GM23248 (cell line): ENCODE data around the gene OR4K13. TPM values are rescaled to one million over a fixed set of nuclear protein-coding genes. Genes with fewer than 3 reads are reported as not detected.

Experiments used
- DNase-seq: peaks from one replicate; pipeline ENCODE4 v3.0.0-alpha.2; 2015
- H2AFZ ChIP-seq: fragments of 200-600 bp; sonication (generic); 2 replicates; pipeline ENCODE4 v1.6.1; 2016; ENCODE audit warnings: antibody characterized with exemption
- H3F3A ChIP-seq: fragments of 200-600 bp; sonication (generic); 2 replicates; pipeline ENCODE4 v1.6.1; 2016; ENCODE audit warnings: mild to moderate bottlenecking, antibody characterized with exemption, mixed run types; ENCODE audit not compliant: insufficient read depth
- H3K27ac ChIP-seq: fragments of 200-600 bp; sonication (generic); 2 replicates; pipeline ENCODE4 v1.5.1; 2016; ENCODE audit warnings: mild to moderate bottlenecking
- H3K27me3 ChIP-seq: fragments of 200-600 bp; sonication (generic); replicated peaks from 2 replicates; pipeline ENCODE4 v1.6.1; 2016; ENCODE audit warnings: mild to moderate bottlenecking; ENCODE audit not compliant: insufficient read depth
- H3K36me3 ChIP-seq: fragments of 200-600 bp; sonication (generic); 2 replicates; pipeline ENCODE4 v1.6.1; 2016; ENCODE audit warnings: low read depth, mild to moderate bottlenecking
- H3K4me1 ChIP-seq: fragments of 200-600 bp; sonication (generic); 2 replicates; pipeline ENCODE4 v1.6.1; 2016; ENCODE audit warnings: mild to moderate bottlenecking; ENCODE audit not compliant: insufficient read depth
- H3K4me2 ChIP-seq: fragments of 200-600 bp; sonication (generic); one replicate; pipeline ENCODE4 v1.6.1; 2016; ENCODE audit warnings: mild to moderate bottlenecking; ENCODE audit not compliant: unreplicated experiment
- H3K4me3 ChIP-seq: fragments of 200-600 bp; sonication (generic); 2 replicates; pipeline ENCODE4 v1.5.1; 2016; ENCODE audit warnings: mild to moderate bottlenecking
- H3K79me2 ChIP-seq: fragments of 200-600 bp; sonication (generic); 2 replicates; pipeline ENCODE4 v1.6.1; 2016; ENCODE audit warnings: mild to moderate bottlenecking; ENCODE audit not compliant: insufficient read depth
- H3K9ac ChIP-seq: fragments of 200-600 bp; sonication (generic); 2 replicates; pipeline ENCODE4 v1.6.1; 2016; ENCODE audit warnings: mild to moderate bottlenecking
- H3K9me2 ChIP-seq: fragments of 200-600 bp; sonication (generic); 2 replicates; pipeline ENCODE4 v1.6.1; 2016; ENCODE audit warnings: mixed run types, mild to moderate bottlenecking, moderate library complexity; ENCODE audit not compliant: insufficient read depth
- H3K9me3 ChIP-seq: fragments of 200-600 bp; sonication (generic); one replicate; pipeline ENCODE4 v1.6.1; 2017; ENCODE audit warnings: low read depth
- H4K20me1 ChIP-seq: fragments of 200-600 bp; sonication (generic); 2 replicates; pipeline ENCODE4 v1.6.0; 2016; ENCODE audit not compliant: insufficient read depth
- EZH2 ChIP-seq: fragments of 200-600 bp; sonication (generic); IDR thresholded peaks from 2 replicates; pipeline ENCODE4 v1.6.1; 2018; ENCODE audit warnings: antibody characterized with exemption, mild to moderate bottlenecking; ENCODE audit not compliant: insufficient read depth, poor library complexity, severe bottlenecking
- EZH2phosphoT487 ChIP-seq: fragments of 200-600 bp; sonication (generic); IDR thresholded peaks from 2 replicates; pipeline ENCODE4 v1.6.1; 2018; ENCODE audit warnings: antibody characterized with exemption, moderate library complexity, mild to moderate bottlenecking, low read depth; ENCODE audit not compliant: insufficient read depth
- WGBS, 2 experiments: methylation state at CpG; one replicate each; pipeline ENCODE4 v1.1.6; 2015 to 2017; ENCODE audit warnings: low lambda C conversion rate in 2 of 2, low coverage in 1 of 2; ENCODE audit errors: missing lambda C conversion rate in 2 of 2; 5-methylcytosine and 5-hydroxymethylcytosine counted together
- in situ Hi-C: fragments of 300-500 bp; cut with MboI; formaldehyde crosslinking; loops from 2 replicates; pipeline ENCODE4 v1.15.0; 2020
- polyA plus RNA-seq: library from polyadenylated mRNA; unstranded; fragments of >200 nt; fragmentation: Nextera tagmentation; extraction: Ambion mirVana; gene quantifications from 2 replicates; pipeline ENCODE4 v1.2.1, GENCODE V29; 2016
- total RNA-seq: library from RNA; depleted of rRNA; stranded (reverse); fragments of >200 nt; shearing (Covaris generic); gene quantifications from 2 replicates; pipeline ENCODE4 v1.2.3, GENCODE V29; 2014

The OR4K13 gene
- total and polyA plus RNA-seq, 2 experiments from 2014 or later = not detected

- Histone ChIP-seq H3F3A (no peaks in the 10 kb centered on the region), H3K4me2 (no peak overlapping the region), H4K20me1 (no peaks in the 10 kb centered on the region), H3K9me2 (no peaks in the 10 kb centered on the region), H3K9me3 (no peaks in the 10 kb centered on the region), H2AFZ (no peak overlapping the region), H3K27ac (no peak overlapping the region), H3K27me3 (no peaks in the 10 kb centered on the region), H3K36me3 (no peaks in the 10 kb centered on the region), H3K9ac (no peak overlapping the region), H3K79me2 (no peaks in the 10 kb centered on the region), H3K4me3 (no peak overlapping the region), H3K4me1 (no peaks in the 10 kb centered on the region)
- 17 to 25% methylated on average over 6 of the region's 6 CpGs for WGBS, 2 experiments
- in situ Hi-C loops = no loop called here
- no peak for TF ChIP-seq EZH2
- TF ChIP-seq EZH2phosphoT487 = no peak
- no peak for DNase-seq
Observed at GRCh38 chr14:20031058-20031457, 4.8 kb downstream of the OR4K13 start.

DNA sequence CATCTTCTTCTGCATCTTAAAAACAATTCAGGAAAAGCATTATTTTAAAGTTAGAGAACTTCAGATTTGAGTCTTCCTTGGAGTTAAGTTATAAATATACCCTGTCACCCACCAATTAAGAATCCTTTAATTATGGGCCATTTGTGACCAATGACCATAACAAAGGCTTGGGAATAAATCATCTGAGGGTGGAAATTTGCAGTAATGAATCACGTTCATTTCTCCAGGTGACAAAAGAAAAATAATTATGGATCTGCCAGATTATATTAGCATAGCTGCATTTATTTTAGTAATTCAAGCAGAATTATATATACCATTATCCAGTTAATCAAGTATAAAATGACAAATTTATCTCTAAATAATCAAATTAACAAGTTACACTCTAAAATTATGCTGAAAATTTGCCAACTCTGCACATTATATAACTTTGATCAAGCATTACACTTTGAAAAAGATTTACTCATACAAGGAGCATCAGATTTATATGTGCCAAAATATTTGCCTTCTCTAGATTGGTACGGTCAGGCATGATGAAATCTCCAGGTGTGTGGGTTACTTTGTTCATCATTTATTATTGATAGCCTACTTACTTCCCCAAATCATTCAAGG, 16.5 kb downstream of the OR4K13 start, which contains the start of gene OR4K14:
Gene OR4K14, minus strand, starts transcription at position 51 of the 609 bp plus-strand sequence. CDS start 4,114 bp downstream, outside the sequence.
- Histone ChIP-seq H3K9me3 (no peaks in the 10 kb centered on the region), H3K9me2 (no peaks in the 10 kb centered on the region; the same call in 1 of the 2 replicates), H3F3A (no peaks in the 10 kb centered on the region), H2AFZ (no peak within 1 kb of the TSS), H3K4me3 (no peak within 1 kb of the TSS), H3K27me3 (no peaks in the 10 kb centered on the region), H3K9ac (no peak within 1 kb of the TSS), H4K20me1 (no peaks in the 10 kb centered on the region), H3K79me2 (no peaks in the 10 kb centered on the region), H3K36me3 (no peaks in the 10 kb centered on the region), H3K4me1 (no peaks in the 10 kb centered on the region), H3K4me2 (no peak within 1 kb of the TSS), H3K27ac (no peak within 1 kb of the TSS)
- in situ Hi-C loops = no loop called here
- no peak for TF ChIP-seq EZH2
- TF ChIP-seq EZH2phosphoT487 = no peak
- DNase-seq = no peak
- WGBS, 2 experiments = 14 to 15% methylated on average over 2 of the region's 2 CpGs

DNA sequence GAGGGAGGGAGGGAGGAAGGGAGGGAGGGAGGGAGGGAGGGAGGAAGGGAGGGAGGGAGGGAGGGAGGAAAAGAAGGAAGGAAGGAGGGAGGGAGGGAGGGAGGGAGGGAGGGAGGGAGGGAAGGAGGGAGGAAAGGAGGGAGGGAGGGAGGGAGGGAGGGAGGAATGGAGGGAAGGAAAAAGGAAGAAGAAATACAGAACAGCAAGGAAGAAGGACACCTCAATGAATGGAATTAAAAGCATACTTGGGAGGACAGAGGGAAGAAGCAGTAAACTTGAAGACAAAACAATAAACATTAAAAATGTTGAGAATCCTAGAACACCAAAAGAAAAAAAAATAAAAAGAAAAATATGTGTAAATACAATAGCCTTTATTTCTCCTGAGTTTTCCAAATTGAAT, 27.7 kb downstream of the OR4K13 start:
- H3K27me3 ChIP-seq = no peaks in the 10 kb centered on the region
- no peaks in the 10 kb centered on the region for H4K20me1 ChIP-seq
- H3K79me2 ChIP-seq = no peaks in the 10 kb centered on the region
- no peaks in the 10 kb centered on the region for H3K36me3 ChIP-seq
- no peak overlapping the region for H3K9ac ChIP-seq
- H3K4me3 ChIP-seq = no peak overlapping the region
- no peaks in the 10 kb centered on the region for H3K9me2 ChIP-seq
- H3F3A ChIP-seq = no peaks in the 10 kb centered on the region
- in situ Hi-C loops = no loop called here
- TF ChIP-seq EZH2 = no peak
- no peaks in the 10 kb centered on the region for H3K9me3 ChIP-seq
- H2AFZ ChIP-seq = no peak overlapping the region
- no peak overlapping the region for H3K27ac ChIP-seq
- no peak for DNase-seq
- no peaks in the 10 kb centered on the region for H3K4me1 ChIP-seq
- no peak overlapping the region for H3K4me2 ChIP-seq

DNA sequence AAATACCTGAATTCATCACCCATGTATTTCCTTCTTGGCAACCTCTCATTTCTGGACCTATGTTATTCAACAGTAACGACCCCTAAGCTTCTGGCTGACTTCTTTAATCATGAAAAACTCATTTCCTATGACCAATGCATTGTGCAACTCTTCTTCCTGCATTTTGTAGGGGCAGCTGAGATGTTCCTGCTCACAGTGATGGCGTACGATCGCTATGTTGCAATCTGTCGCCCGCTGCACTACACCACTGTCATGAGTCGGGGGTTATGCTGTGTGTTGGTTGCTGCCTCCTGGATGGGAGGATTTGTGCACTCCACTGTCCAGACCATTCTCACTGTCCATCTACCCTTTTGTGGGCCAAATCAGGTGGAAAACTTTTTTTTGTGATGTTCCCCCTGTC, 33.5 kb downstream of the OR4K13 start:
- H3K9ac ChIP-seq = no peak overlapping the region
- no peaks in the 10 kb centered on the region for H3K36me3 ChIP-seq
- H3K4me2 ChIP-seq = no peak overlapping the region
- H3K9me2 ChIP-seq = no peaks in the 10 kb centered on the region
- no peak for DNase-seq
- no peaks in the 10 kb centered on the region for H3K9me3 ChIP-seq
- H3K79me2 ChIP-seq = no peaks in the 10 kb centered on the region
- no peaks in the 10 kb centered on the region for H3K4me1 ChIP-seq
- 57 to 58% methylated on average over 7 of the region's 7 CpGs for WGBS, 2 experiments
- no peak overlapping the region for H2AFZ ChIP-seq
- no peaks in the 10 kb centered on the region for H3F3A ChIP-seq
- H3K27me3 ChIP-seq = no peaks in the 10 kb centered on the region
- TF ChIP-seq EZH2phosphoT487 (no peak), EZH2 (no peak)
- no peaks in the 10 kb centered on the region for H4K20me1 ChIP-seq
- H3K27ac ChIP-seq = no peak overlapping the region
- no peak overlapping the region for H3K4me3 ChIP-seq
- in situ Hi-C loops = no loop called here

GRCh38 chr14:20001863-20002262, 34.0 kb downstream of the OR4K13 start, which contains the start of gene OR4Q2:
Gene OR4Q2 (plus strand): TSS chr14:20002163.
- Histone ChIP-seq H3K9me2 (no peaks in the 10 kb centered on the region), H3K4me1 (no peaks in the 10 kb centered on the region), H3K9ac (no peak within 1 kb of the TSS), H4K20me1 (no peaks in the 10 kb centered on the region), H3K9me3 (no peaks in the 10 kb centered on the region), H2AFZ (no peak within 1 kb of the TSS), H3K4me2 (no peak within 1 kb of the TSS), H3K36me3 (no peaks in the 10 kb centered on the region), H3K27me3 (no peaks in the 10 kb centered on the region), H3K79me2 (no peaks in the 10 kb centered on the region), H3F3A (no peaks in the 10 kb centered on the region), H3K27ac (no peak within 1 kb of the TSS), H3K4me3 (no peak within 1 kb of the TSS)
- in situ Hi-C loops = no loop called here
- no peak for DNase-seq
- no peak for TF ChIP-seq EZH2
- TF ChIP-seq EZH2phosphoT487 = no peak
